Measurements from ENCODE around the gene GNPTG.

GNPTG gene

GRCh38 chr16:1334739-1335138, 17.0 kb upstream of the GNPTG start:
- DNase-seq = no peak

- DNase-seq = no peak
Measured at GRCh38 chr16:1335211-1335971, 16.3 kb upstream of the GNPTG start.

- DNase-seq = no peak
Measured at GRCh38 chr16:1335996-1336395, 15.7 kb upstream of the GNPTG start.

GRCh38 chr16:1336619-1337018, 15.1 kb upstream of the GNPTG start:
- DNase-seq = no peak

- no peak for DNase-seq
Measured at GRCh38 chr16:1337486-1337885, 14.2 kb upstream of the GNPTG start.

- no peak for DNase-seq
Measured at GRCh38 chr16:1338119-1338730, 13.5 kb upstream of the GNPTG start.

GRCh38 chr16:1338855-1339675, 12.7 kb upstream of the GNPTG start:
- DNase-seq = no peak

GRCh38 chr16:1340730-1341494, 10.8 kb upstream of the GNPTG start:
- DNase-seq = no peak

- DNase-seq = no peak
Measured at GRCh38 chr16:1341495-1342420, 10.0 kb upstream of the GNPTG start.

- DNase-seq = peak; percentile 88 to 93
Measured at GRCh38 chr16:1342526-1343427, 9.0 kb upstream of the GNPTG start.

- DNase-seq = no peak
Measured at GRCh38 chr16:1343428-1344242, 8.1 kb upstream of the GNPTG start.

- no peak for DNase-seq
Measured at GRCh38 chr16:1344499-1344898, 7.2 kb upstream of the GNPTG start.

GRCh38 chr16:1345087-1345486, 6.6 kb upstream of the GNPTG start:
- DNase-seq = no peak

GRCh38 chr16:1345651-1346421, 5.9 kb upstream of the GNPTG start:
- DNase-seq = no peak

GRCh38 chr16:1346422-1347285, 5.1 kb upstream of the GNPTG start:
- DNase-seq = no peak

GRCh38 chr16:1347286-1347855, 4.4 kb upstream of the GNPTG start:
- no peak for DNase-seq

GRCh38 chr16:1347962-1348361, 3.8 kb upstream of the GNPTG start:
- no peak for DNase-seq

GRCh38 chr16:1348441-1348840, 3.3 kb upstream of the GNPTG start:
- no peak for DNase-seq
